C4-2B (cell line): ENCODE data around the gene CREG2.

ENCODE experiments used
- ZFX ChIP-seq: fragments of 450-650 bp; IDR thresholded peaks from 2 replicates; pipeline ENCODE4 v1.6.1; 2017
- TF ChIP-seq, protein P1 (sequence below): fragments of 450-650 bp; conservative IDR thresholded peaks from 2 replicates; pipeline ENCODE4 v1.5.1; 2017; ENCODE audit warnings: mild to moderate bottlenecking

DNA sequence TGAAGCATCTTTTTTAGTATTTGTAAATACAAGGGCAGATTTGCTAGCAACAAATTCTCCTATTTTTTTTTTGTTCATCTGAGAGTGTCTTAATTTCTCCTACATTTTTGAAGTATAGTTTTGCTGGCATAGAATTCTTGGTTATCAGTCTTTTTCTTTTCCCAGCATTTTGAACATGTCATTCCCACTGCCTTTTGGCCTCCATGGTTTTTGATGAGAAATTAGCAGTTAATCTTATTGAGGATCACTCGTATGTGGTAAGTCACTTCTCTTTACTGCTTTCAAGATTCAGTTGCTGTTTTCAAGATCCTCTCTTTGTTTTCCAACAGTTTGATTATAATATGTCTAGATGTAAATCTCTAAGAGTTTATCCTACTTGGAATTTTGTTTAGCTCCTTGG is 61.9 kb downstream of the CREG2 start:
- TF ChIP-seq, protein P1, sequence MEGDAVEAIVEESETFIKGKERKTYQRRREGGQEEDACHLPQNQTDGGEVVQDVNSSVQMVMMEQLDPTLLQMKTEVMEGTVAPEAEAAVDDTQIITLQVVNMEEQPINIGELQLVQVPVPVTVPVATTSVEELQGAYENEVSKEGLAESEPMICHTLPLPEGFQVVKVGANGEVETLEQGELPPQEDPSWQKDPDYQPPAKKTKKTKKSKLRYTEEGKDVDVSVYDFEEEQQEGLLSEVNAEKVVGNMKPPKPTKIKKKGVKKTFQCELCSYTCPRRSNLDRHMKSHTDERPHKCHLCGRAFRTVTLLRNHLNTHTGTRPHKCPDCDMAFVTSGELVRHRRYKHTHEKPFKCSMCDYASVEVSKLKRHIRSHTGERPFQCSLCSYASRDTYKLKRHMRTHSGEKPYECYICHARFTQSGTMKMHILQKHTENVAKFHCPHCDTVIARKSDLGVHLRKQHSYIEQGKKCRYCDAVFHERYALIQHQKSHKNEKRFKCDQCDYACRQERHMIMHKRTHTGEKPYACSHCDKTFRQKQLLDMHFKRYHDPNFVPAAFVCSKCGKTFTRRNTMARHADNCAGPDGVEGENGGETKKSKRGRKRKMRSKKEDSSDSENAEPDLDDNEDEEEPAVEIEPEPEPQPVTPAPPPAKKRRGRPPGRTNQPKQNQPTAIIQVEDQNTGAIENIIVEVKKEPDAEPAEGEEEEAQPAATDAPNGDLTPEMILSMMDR = no peak
- TF ChIP-seq ZFX = no peak
